Kidney (tissue), 14 donors: ENCODE results near the gene ODAPH. TPM values are rescaled to one million over a fixed set of nuclear protein-coding genes. Genes with fewer than 3 reads are reported as not detected.

Experiments
- DNase-seq, 5 donors: peaks; one replicate each; pipeline ENCODE4 v3.0.0-alpha.2; 2013 to 2020
- FAIRE-seq: peaks from 2 replicates; lab custom pipeline; 2012; peaks lifted over from hg19 to GRCh38; lab: Jason Lieb, UNC
- H3K27ac ChIP-seq, 2 donors: one replicate each; pipeline ENCODE4 v1.7.0; 2013; ENCODE audit warnings: low read depth in 2 of 2, low read length in 2 of 2, inconsistent platforms in 1 of 2
- H3K27me3 ChIP-seq: one replicate; pipeline ENCODE4 v1.7.1; 2013; ENCODE audit warnings: low read length, inconsistent platforms; ENCODE audit not compliant: control insufficient read depth, insufficient read depth
- H3K36me3 ChIP-seq, 3 donors: one replicate each; pipeline versions ENCODE4 v1.7.0 to v1.7.1; 2013; ENCODE audit warnings: low read length in 3 of 3, control low read depth in 1 of 3, inconsistent platforms in 1 of 3; ENCODE audit not compliant: insufficient read depth in 3 of 3, control insufficient read depth in 2 of 3
- H3K4me1 ChIP-seq, 3 donors: one replicate each; pipeline versions ENCODE4 v1.7.0 to v1.7.1; 2013; ENCODE audit warnings: low read length in 3 of 3, inconsistent platforms in 1 of 3, low read depth in 1 of 3; ENCODE audit not compliant: control insufficient read depth in 2 of 3, insufficient read depth in 2 of 3
- H3K4me3 ChIP-seq, 3 donors: one replicate each; pipeline versions ENCODE4 v1.7.0 to v1.8.1; 2013; ENCODE audit warnings: low read length in 3 of 3, control low read depth in 1 of 3, inconsistent platforms in 1 of 3
- H3K9ac ChIP-seq, 3 donors: one replicate each; pipeline versions ENCODE4 v1.7.0 to v1.7.1; 2013; ENCODE audit warnings: low read length in 3 of 3, control low read depth in 1 of 3, inconsistent platforms in 1 of 3
- H3K9me3 ChIP-seq, 3 donors: one replicate each; pipeline versions ENCODE4 v1.7.0 to v1.7.1; 2013; ENCODE audit warnings: low read length in 3 of 3, control low read depth in 1 of 3, inconsistent platforms in 1 of 3; ENCODE audit not compliant: control insufficient read depth in 2 of 3, insufficient read depth in 1 of 3
- CTCF ChIP-seq: IDR thresholded peaks from 3 replicates; pipeline ENCODE4 v1.5.1; 2012; ENCODE audit warnings: mild to moderate bottlenecking, moderate library complexity, borderline replicate concordance; ENCODE audit not compliant: insufficient read depth; ENCODE audit errors: extremely low read depth
- intact Hi-C: fragments of 100-400 bp; cut with DNase I; formaldehyde crosslinking; loops from one replicate; pipeline ENCODE4 v1.11.1; 2022
- polyA plus RNA-seq: library from polyadenylated mRNA; stranded (reverse); fragments of 350-450 nt; fragmentation: Illumina TruSeq; extraction: RNeasy Lipid Tissue Mini Kit (QIAGEN cat#74804); gene quantifications from one replicate; pipeline ENCODE4 v1.2.3, GENCODE V29; 2014; ENCODE audit warnings: low read depth, low replicate concordance; ENCODE audit not compliant: insufficient read depth
- total RNA-seq: library from RNA; stranded (reverse); fragmentation: NEBNext Ultra II Directional; extraction: Animal tissue kit (Norgen Biotek cat#: 25700); gene quantifications from one replicate; pipeline ENCODE4 v1.2.1, GENCODE V29; 2021
- donor health status: control.
- donor health status: control.
- donor health status: control.
- donor health status: control.
- donor health status: control.
- donor health status: DM: yes; HTN: yes; CAD: no.
- donor health status: Normal renal cell carcinoma (clear cell type).

ODAPH gene
- total and polyA plus RNA-seq, 2 donors from 2014 or later = not detected

DNA sequence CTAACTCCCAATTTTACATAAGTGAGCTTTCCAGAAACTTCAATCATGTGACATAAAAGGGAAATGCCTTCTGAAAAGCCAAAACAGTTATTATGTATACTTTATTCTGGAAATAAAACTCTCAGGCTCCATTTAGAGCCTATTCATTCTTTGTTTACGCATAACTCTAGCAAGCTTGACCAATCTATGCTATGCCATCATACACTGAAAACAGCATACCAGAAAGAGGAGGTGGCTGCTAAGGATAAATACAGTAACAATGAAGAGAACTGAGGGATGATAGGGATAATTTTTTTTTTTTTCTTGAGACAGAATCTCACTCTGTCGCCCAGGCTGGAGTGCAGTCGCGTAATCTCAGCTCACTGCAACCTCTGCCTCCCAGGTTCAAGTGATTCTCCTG, 50.1 kb downstream of the ODAPH start:
- no peaks in the 10 kb centered on the region for H3K36me3 ChIP-seq
- no peaks in the 10 kb centered on the region for H3K27me3 ChIP-seq
- H3K27ac ChIP-seq = no peak overlapping the region
- H3K9ac ChIP-seq = no peak overlapping the region
- TF ChIP-seq CTCF = no peak
- FAIRE-seq (no peak), DNase-seq (no peak)
- no peaks in the 10 kb centered on the region for H3K9me3 ChIP-seq
- intact Hi-C loops = no loop called here
- no peaks in the 10 kb centered on the region for H3K4me1 ChIP-seq
- H3K4me3 ChIP-seq = no peak overlapping the region

- no peak for FAIRE-seq
- H3K9ac ChIP-seq = no peak overlapping the region
- no peaks in the 10 kb centered on the region for H3K9me3 ChIP-seq
- no peak overlapping the region for H3K27ac ChIP-seq
- no peaks in the 10 kb centered on the region for H3K27me3 ChIP-seq
- H3K36me3 ChIP-seq = no peaks in the 10 kb centered on the region
- no peaks in the 10 kb centered on the region for H3K4me1 ChIP-seq
- TF ChIP-seq CTCF = no peak
- no peak for DNase-seq
- intact Hi-C loops = no loop called here
- no peak overlapping the region for H3K4me3 ChIP-seq
These were observed 56.4 kb downstream of the ODAPH start for GRCh38 chr4:75612306-75612705.

Other genes with a start within 250 kb of the ODAPH start
- gene RCHY1, start 41.7 kb upstream of the ODAPH start, total RNA-seq = 40.2 TPM
- gene RCHY1, start 41.7 kb upstream of the ODAPH start, polyA plus RNA-seq = 27.8 TPM
- 22.1 TPM for gene THAP6, start 41.6 kb upstream of the ODAPH start, total RNA-seq
- gene THAP6, start 41.6 kb upstream of the ODAPH start, polyA plus RNA-seq = 6.4 TPM
- gene CDKL2, start 74.5 kb downstream of the ODAPH start, total RNA-seq = 15.9 TPM
- gene CDKL2, start 74.5 kb downstream of the ODAPH start, polyA plus RNA-seq = 3.2 TPM
- gene G3BP2, start 117.3 kb downstream of the ODAPH start, total RNA-seq = 111 TPM
- 31.4 TPM for gene G3BP2, start 117.3 kb downstream of the ODAPH start, polyA plus RNA-seq
- gene USO1, start 168.5 kb downstream of the ODAPH start, total RNA-seq = 49.6 TPM
- gene USO1, start 168.5 kb downstream of the ODAPH start, polyA plus RNA-seq = 23.2 TPM